Natural killer cell (primary cell): Measurements from ENCODE around the gene VEZT. TPM values are rescaled to one million over a fixed set of nuclear protein-coding genes. Genes with fewer than 3 reads are reported as not detected.
"Not testable (repeated sequence)": the region's sequence is repeated elsewhere in the genome, so short reads cannot be mapped to it uniquely, and the experiment has no call there.

Experiments used
- ATAC-seq, 3 donors: fragments of 150-1000 bp in 2 of 3; fragments of 200-7000 bp in 1 of 3; cut with Tn5 transposase; 1 replicate in 1 of 3; 2 replicates in 2 of 3; pipeline ENCODE4 v1.10.0; 2021; ENCODE audit warnings: mild to moderate bottlenecking in 2 of 3, moderate library complexity in 2 of 3
- DNase-seq, 2 donors: peaks; one replicate each; pipeline versions ENCODE4 v3.0.0 to v3.0.0-alpha.2; 2013 to 2021; ENCODE audit warnings: mixed read lengths in 1 of 2
- H3K27ac ChIP-seq: one replicate; pipeline ENCODE4 v1.5.1; 2013; ENCODE audit warnings: mild to moderate bottlenecking, low read length
- H3K27me3 ChIP-seq: one replicate; pipeline ENCODE4 v1.6.1; 2013; ENCODE audit warnings: low read length; ENCODE audit not compliant: control insufficient read depth, insufficient read depth
- H3K36me3 ChIP-seq: one replicate; pipeline ENCODE4 v1.6.1; 2013; ENCODE audit warnings: low read length; ENCODE audit not compliant: control insufficient read depth, insufficient read depth
- H3K4me1 ChIP-seq: one replicate; pipeline ENCODE4 v1.6.1; 2013; ENCODE audit warnings: low read length; ENCODE audit not compliant: control insufficient read depth, insufficient read depth
- H3K4me3 ChIP-seq: one replicate; pipeline ENCODE4 v1.5.1; 2013; ENCODE audit warnings: low read length
- H3K9me3 ChIP-seq: one replicate; pipeline ENCODE4 v1.6.1; 2013; ENCODE audit warnings: low read length; ENCODE audit not compliant: control insufficient read depth, insufficient read depth
- H3K27ac Mint-ChIP-seq, 2 donors: one replicate each; pipeline ENCODE4 v1.8.0; 2022; ENCODE audit warnings: mild to moderate bottlenecking in 2 of 2, mixed read lengths in 2 of 2, moderate library complexity in 1 of 2
- H3K27me3 Mint-ChIP-seq, 2 donors: one replicate each; pipeline ENCODE4 v1.8.0; 2022; ENCODE audit warnings: low read depth in 2 of 2, mixed read lengths in 2 of 2
- H3K36me3 Mint-ChIP-seq: one replicate; pipeline ENCODE4 v1.8.0; 2022; ENCODE audit warnings: mixed read lengths
- H3K4me1 Mint-ChIP-seq, 2 donors: one replicate each; pipeline ENCODE4 v1.8.0; 2022; ENCODE audit warnings: mixed read lengths in 2 of 2
- H3K4me3 Mint-ChIP-seq: one replicate; pipeline ENCODE4 v1.8.0; 2022; ENCODE audit warnings: mild to moderate bottlenecking, moderate library complexity, mixed read lengths
- H3K9me3 Mint-ChIP-seq, 2 donors: one replicate each; pipeline ENCODE4 v1.8.0; 2022; ENCODE audit warnings: mixed read lengths in 2 of 2
- WGBS: methylation state at CpG from one replicate; pipeline ENCODE4 v1.1.7; 2013; ENCODE audit warnings: missing lambda C conversion rate; ENCODE audit not compliant: insufficient coverage; 5-methylcytosine and 5-hydroxymethylcytosine counted together
- intact Hi-C: fragments of 100-400 bp; cut with micrococcal nuclease; formaldehyde crosslinking; loops from one replicate; pipeline ENCODE4 v1.14.2; 2022
- total RNA-seq, 4 donors: library from RNA; stranded (reverse); fragments of 120-200 nt in 1 of 4; gene quantifications; one replicate each; pipeline versions ENCODE4 v1.2.3 to v1.2.4, GENCODE V29; 2013 to 2022
- TF ChIP-seq, protein P1 (sequence below): fragments of 200-600 bp; IDR thresholded peaks from one replicate; pipeline ENCODE4 v1.8.0; 2022; ENCODE audit warnings: antibody characterized with exemption

VEZT gene
- total RNA-seq, 3 donors from 2014 or later (not counting 1 experiment from before 2014, with no cell fraction given) = 32.7 to 37.0 (median 35.1) TPM

DNA sequence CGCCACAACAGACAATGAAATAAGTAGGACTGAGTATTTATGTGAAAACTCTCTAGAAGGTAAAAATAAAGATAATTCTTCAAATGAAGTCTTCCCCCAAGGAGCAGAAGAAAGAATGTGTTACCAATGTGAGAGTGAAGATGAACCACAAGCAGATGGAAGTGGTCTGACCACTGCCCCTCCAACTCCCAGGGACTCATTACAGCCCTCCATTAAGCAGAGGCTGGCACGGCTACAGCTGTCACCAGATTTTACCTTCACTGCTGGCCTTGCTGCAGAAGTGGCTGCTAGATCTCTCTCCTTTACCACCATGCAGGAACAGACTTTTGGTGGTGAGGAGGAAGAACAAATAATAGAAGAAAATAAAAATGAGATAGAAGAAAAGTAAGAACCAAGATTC is 82.7 kb downstream of the VEZT start:
- Histone ChIP-seq H3K4me3 (no peak overlapping the region), H3K36me3 (peaks cover 28% of the 10 kb centered on the region), H3K27me3 (no peaks in the 10 kb centered on the region), H3K27ac (no peak overlapping the region), H3K4me1 (no peaks in the 10 kb centered on the region), H3K9me3 (no peaks in the 10 kb centered on the region)
- Mint-ChIP-seq H3K9me3 (no peaks in the 10 kb centered on the region), H3K4me1 (peaks cover 7 to 11% of the 10 kb centered on the region in 2 donors), H3K27ac (peak overlapping the region in 1 of 2 donors; percentile 45), H3K27me3 (no peaks in the 10 kb centered on the region), H3K36me3 (peaks cover 6% of the 10 kb centered on the region), H3K4me3 (no peak overlapping the region)
- intact Hi-C loops = no loop called here
- ATAC-seq = peak in 1 of 3 donors; percentile 30
- TF ChIP-seq, protein P1, sequence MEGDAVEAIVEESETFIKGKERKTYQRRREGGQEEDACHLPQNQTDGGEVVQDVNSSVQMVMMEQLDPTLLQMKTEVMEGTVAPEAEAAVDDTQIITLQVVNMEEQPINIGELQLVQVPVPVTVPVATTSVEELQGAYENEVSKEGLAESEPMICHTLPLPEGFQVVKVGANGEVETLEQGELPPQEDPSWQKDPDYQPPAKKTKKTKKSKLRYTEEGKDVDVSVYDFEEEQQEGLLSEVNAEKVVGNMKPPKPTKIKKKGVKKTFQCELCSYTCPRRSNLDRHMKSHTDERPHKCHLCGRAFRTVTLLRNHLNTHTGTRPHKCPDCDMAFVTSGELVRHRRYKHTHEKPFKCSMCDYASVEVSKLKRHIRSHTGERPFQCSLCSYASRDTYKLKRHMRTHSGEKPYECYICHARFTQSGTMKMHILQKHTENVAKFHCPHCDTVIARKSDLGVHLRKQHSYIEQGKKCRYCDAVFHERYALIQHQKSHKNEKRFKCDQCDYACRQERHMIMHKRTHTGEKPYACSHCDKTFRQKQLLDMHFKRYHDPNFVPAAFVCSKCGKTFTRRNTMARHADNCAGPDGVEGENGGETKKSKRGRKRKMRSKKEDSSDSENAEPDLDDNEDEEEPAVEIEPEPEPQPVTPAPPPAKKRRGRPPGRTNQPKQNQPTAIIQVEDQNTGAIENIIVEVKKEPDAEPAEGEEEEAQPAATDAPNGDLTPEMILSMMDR = no peak
- no peak for DNase-seq
- WGBS = 67% methylated on average over 2 of the region's 2 CpGs

DNA sequence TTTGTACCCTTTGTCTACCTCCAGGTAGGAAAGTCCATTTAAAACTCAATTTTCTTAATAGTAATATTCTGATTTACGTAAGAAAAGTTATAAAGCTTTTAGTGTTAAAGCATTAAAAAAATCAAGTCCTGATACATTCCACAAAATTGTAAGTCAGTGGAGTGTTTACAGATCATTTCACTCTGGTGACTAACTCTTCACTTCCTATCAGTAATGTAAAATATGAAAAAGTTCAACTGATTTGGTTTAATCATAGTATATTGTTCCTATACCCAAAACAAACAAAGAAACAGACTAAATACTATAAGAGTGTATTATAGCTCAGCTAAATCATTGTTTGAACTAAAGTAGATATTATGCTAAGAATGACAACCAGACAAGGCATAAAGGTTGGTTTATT is 85.9 kb downstream of the VEZT start:
- Histone ChIP-seq H3K4me1 (no peaks in the 10 kb centered on the region), H3K27me3 (no peaks in the 10 kb centered on the region), H3K9me3 (no peaks in the 10 kb centered on the region), H3K27ac (no peak overlapping the region), H3K36me3 (peaks cover 15% of the 10 kb centered on the region), H3K4me3 (no peak overlapping the region)
- no peak for ATAC-seq
- TF ChIP-seq, protein P1 = no peak
- DNase-seq = no peak
- Mint-ChIP-seq H3K4me3 (no peak overlapping the region), H3K9me3 (no peaks in the 10 kb centered on the region), H3K27ac (no peak overlapping the region), H3K4me1 (peaks cover 7 to 11% of the 10 kb centered on the region in 2 donors), H3K36me3 (peaks cover 6% of the 10 kb centered on the region), H3K27me3 (no peaks in the 10 kb centered on the region)
- WGBS = no CpG with 5 or more reads among the region's 1 CpG
- intact Hi-C loops = no loop called here

DNA sequence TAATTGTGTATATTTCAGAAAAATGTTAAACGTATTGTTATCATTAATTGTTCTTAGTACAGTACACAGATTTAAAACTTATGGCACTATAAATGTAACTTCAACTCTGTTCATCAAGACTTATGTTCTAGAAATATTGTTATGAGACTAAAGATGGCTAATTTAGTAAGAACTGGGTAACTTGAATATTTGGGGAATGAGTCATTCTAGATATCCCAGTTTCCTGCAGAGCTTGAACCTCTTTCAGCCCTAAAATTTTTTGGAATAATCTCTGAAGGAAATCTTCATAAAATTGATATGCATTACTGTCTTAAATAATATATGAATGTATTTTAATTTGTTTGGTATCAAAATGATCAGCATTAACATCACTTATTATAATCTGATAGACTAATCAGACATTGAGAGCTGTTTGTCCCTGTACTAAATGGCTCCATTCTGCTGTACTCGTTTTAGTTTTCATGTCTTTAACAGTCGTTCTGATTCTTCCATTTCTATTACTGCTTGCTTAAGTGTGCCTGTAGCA is 87.1 kb downstream of the VEZT start:
- Histone ChIP-seq H3K27me3 (no peaks in the 10 kb centered on the region), H3K4me1 (no peaks in the 10 kb centered on the region), H3K4me3 (no peak overlapping the region), H3K36me3 (peaks cover 10% of the 10 kb centered on the region), H3K9me3 (no peaks in the 10 kb centered on the region), H3K27ac (no peak overlapping the region)
- 97% methylated on average over 2 of the region's 3 CpGs for WGBS
- no peak for DNase-seq
- TF ChIP-seq, protein P1 = no peak
- no peaks in the 10 kb centered on the region for H3K9me3 Mint-ChIP-seq
- intact Hi-C loops = no loop called here
- H3K27me3 Mint-ChIP-seq = no peaks in the 10 kb centered on the region
- H3K36me3 Mint-ChIP-seq = peaks cover 6% of the 10 kb centered on the region
- peaks cover 7 to 11% of the 10 kb centered on the region in 2 donors for H3K4me1 Mint-ChIP-seq
- no peak overlapping the region for H3K27ac Mint-ChIP-seq
- ATAC-seq = no peak
- H3K4me3 Mint-ChIP-seq = no peak overlapping the region

DNA sequence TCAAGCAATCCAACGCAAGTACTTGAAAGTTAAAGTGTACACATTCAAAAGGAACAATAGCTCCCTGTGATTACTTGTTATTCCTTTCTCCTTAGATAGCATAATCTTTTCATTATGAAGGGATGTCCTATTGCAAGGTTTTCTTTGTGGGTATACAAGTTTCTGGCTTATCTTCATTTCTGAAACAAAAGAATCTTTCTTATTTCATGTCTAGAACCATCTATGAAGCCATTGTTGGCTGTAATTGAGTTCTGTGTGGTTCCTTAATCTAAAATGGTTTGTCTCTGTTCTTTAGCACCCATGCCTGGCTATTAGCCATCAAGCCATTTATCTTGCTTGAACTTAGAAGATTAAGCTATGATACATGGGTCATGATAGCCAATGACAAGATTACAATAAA is 95.0 kb downstream of the VEZT start:
- Mint-ChIP-seq H3K36me3 (no peaks in the 10 kb centered on the region), H3K27me3 (peaks cover 0 to 4% of the 10 kb centered on the region in 2 donors), H3K4me1 (no peaks in the 10 kb centered on the region), H3K9me3 (no peaks in the 10 kb centered on the region), H3K4me3 (no peak overlapping the region), H3K27ac (no peak overlapping the region)
- Histone ChIP-seq H3K4me1 (no peaks in the 10 kb centered on the region), H3K36me3 (peaks cover 3% of the 10 kb centered on the region), H3K27me3 (no peaks in the 10 kb centered on the region), H3K9me3 (no peaks in the 10 kb centered on the region), H3K27ac (no peak overlapping the region), H3K4me3 (no peak overlapping the region)
- no CpG with 5 or more reads among the region's 1 CpG for WGBS
- intact Hi-C loops = no loop called here
- TF ChIP-seq, protein P1 = no peak
- ATAC-seq = no peak
- no peak for DNase-seq

DNA sequence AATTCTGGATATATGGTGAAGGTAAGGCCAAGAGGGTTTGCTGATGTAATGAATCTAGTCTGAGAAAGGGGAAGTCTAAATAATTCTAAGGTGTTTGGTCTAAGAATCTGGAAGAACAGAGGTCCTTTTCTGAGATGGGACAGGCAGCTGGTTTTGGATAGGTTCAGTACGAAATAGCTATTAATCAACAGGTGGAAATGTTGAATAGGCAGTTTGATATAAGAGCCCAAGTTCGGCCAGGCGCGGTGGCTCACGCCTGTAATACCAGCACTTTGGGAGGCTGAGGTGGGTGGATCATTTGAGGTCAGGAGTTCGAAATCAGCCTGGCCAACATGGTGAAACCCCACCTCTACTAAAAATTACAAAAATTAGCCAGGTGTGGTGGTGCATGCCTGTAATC is 97.1 kb downstream of the VEZT start:
- H3K27me3 ChIP-seq, H3K4me1 Mint-ChIP-seq, H3K27ac Mint-ChIP-seq, H3K4me3 ChIP-seq, H3K4me3 Mint-ChIP-seq, H3K9me3 ChIP-seq, ATAC-seq, H3K9me3 Mint-ChIP-seq, H3K36me3 ChIP-seq, DNase-seq, H3K27me3 Mint-ChIP-seq, H3K4me1 ChIP-seq, H3K36me3 Mint-ChIP-seq, H3K27ac ChIP-seq, intact Hi-C loops: not testable (repeated sequence)
- WGBS = 91% methylated on average over 5 of the region's 6 CpGs
